Spinal cord (tissue), 10 donors: ENCODE results near the gene SLC17A6. TPM values are rescaled to one million over a fixed set of nuclear protein-coding genes. Genes with fewer than 3 reads are reported as not detected.

Source experiments
- DNase-seq, 6 donors: peaks; one replicate each; pipeline versions ENCODE4 v3.0.0 to v3.0.0-alpha.2; 2013 to 2015; ENCODE audit warnings: low spot score in 6 of 6, low read depth in 4 of 6
- H3K27ac ChIP-seq: one replicate; pipeline ENCODE4 v1.5.1; 2013; ENCODE audit warnings: low read depth, low read length, control low read depth
- H3K27me3 ChIP-seq: one replicate; pipeline ENCODE4 v1.6.1; 2013; ENCODE audit warnings: low read length; ENCODE audit not compliant: control insufficient read depth, insufficient read depth
- H3K36me3 ChIP-seq: one replicate; pipeline ENCODE4 v1.6.1; 2013; ENCODE audit warnings: low read length; ENCODE audit not compliant: control insufficient read depth, insufficient read depth
- H3K4me1 ChIP-seq: one replicate; pipeline ENCODE4 v1.6.1; 2013; ENCODE audit warnings: low read length; ENCODE audit not compliant: control insufficient read depth, insufficient read depth
- H3K4me3 ChIP-seq: one replicate; pipeline ENCODE4 v1.5.1; 2013; ENCODE audit warnings: low read depth, low read length, control low read depth
- H3K9me3 ChIP-seq: one replicate; pipeline ENCODE4 v1.6.1; 2013; ENCODE audit warnings: low read length; ENCODE audit not compliant: control insufficient read depth, insufficient read depth
- WGBS: methylation state at CpG from one replicate; pipeline ENCODE4 v1.1.5; 2013; ENCODE audit warnings: missing lambda C conversion rate; ENCODE audit not compliant: insufficient coverage; 5-methylcytosine and 5-hydroxymethylcytosine counted together
- long read RNA-seq, 4 donors: transcript quantifications; one replicate each; lab custom pipeline, GENCODE V29; 2026
- polyA plus RNA-seq, 2 donors: library from polyadenylated mRNA; unstranded; fragments of 120-200 nt; gene quantifications; one replicate each; pipeline ENCODE4 v1.2.1, GENCODE V29; 2013; ENCODE audit not compliant: insufficient read length in 2 of 2
- total RNA-seq, 2 donors: library from RNA; depleted of rRNA in 1 of 2; stranded (reverse); fragments of 120-200 nt in 1 of 2; fragments of >200 nt in 1 of 2; gene quantifications; one replicate each; pipeline versions ENCODE4 v1.2.3 to v1.2.4, GENCODE V29; 2013 to 2014
- donor health status: healthy.

Gene SLC17A6
- 10 to 100 TPM; 11.2 to 86.9 TPM for total RNA-seq
- polyA plus RNA-seq = 10 to 100 TPM; 46.7 to 57.1 TPM
- long read RNA-seq, donor 1, transcript SLC17A6-201 (12 exons, 3,949 nt) = major isoform, 15 of 22 reads
- long read RNA-seq, donor 1, partial matches to known transcripts = 7 of 22 reads
- long read RNA-seq, donor 1, other reads (novel, unspliced or antisense) = 0 of 22 reads
- long read RNA-seq, donor 2, partial matches to known transcripts = 0 of 3 reads
- long read RNA-seq, donor 2, other reads (novel, unspliced or antisense) = 0 of 3 reads
- long read RNA-seq, donor 3, transcript SLC17A6-201 (12 exons, 3,949 nt) = major isoform, 5 of 5 reads
- long read RNA-seq, donor 3, partial matches to known transcripts = 0 of 5 reads
- long read RNA-seq, donor 3, other reads (novel, unspliced or antisense) = 0 of 5 reads
- long read RNA-seq, donor 4 = 0 reads

DNA sequence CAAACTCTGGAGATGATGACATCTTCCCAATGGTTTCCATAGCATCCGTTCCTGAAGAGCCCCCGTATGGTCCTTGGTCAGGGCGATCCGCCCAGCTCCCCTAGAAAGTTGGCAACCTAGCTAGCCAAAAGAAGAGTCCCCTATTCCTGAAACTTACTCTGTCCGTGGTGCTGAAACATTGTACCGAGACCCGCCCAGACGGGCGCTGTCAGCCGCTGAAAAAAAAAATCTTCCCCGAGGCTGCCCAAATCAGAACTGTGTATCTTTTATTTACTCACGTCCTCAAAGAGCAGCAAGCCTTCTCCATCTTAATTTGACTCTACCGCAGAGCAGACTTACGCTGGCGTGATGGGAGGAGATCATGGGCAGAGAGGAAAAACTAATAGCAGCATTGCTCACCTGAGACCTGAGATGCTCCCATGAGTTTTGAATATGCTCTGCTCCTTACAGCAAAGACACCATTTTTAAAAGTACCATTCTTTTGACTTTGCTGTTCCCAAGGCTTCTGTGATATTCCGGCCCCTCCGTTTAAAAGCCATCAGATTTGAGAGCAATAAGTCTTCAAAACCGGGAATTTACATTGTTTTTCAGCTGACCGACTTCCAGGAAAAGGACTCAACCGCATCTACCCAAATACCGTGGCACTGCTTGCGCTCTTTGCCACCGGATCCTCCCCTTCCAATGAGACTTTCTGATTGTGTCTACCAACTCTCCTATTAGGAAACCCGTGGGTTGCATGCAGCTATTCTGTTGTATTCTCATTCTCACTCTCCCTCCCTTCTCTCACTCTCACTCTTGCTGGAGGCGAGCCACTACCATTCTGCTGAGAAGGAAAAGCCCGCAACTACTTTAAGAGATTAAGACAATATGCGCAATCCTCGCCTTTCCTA lies at the start of gene SLC17A6:
Gene SLC17A6, plus strand, starts transcription at position 786 of the 890 bp plus-strand sequence. CDS start 153 bp downstream, outside the sequence.
- H3K27me3 ChIP-seq = peaks cover 58% of the 10 kb centered on the region
- H3K27ac ChIP-seq = peak within 1 kb of the TSS; percentile 53
- H3K9me3 ChIP-seq = no peaks in the 10 kb centered on the region
- H3K4me1 ChIP-seq = peaks cover 12% of the 10 kb centered on the region
- 3% methylated on average over 20 of the region's 28 CpGs for WGBS
- H3K36me3 ChIP-seq = no peaks in the 10 kb centered on the region
- DNase-seq = peak in 2 of 6 donors; percentile 82 to 91
- peak within 1 kb of the TSS; percentile 27 for H3K4me3 ChIP-seq

DNA sequence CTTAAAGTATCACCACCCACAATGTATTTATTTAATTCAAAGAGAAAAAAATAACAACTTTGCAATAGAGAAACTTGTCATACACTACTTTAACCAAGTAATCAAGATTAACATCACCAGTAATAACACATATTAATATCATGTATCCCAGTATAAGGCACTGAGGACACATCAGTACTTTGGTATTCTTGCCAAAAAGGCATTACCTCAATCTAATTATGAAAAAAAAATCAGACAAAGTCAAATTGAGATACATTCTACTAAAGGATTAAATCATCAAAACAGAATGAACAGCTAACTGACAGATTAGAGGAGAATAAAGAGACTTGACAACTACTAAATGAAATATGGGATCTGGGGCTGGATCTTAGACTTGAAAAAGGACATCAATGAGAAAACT lies 35.8 kb upstream of the SLC17A6 start:
- no peaks in the 10 kb centered on the region for H3K9me3 ChIP-seq
- H3K4me3 ChIP-seq = no peak overlapping the region
- no peaks in the 10 kb centered on the region for H3K4me1 ChIP-seq
- no peak overlapping the region for H3K27ac ChIP-seq
- H3K36me3 ChIP-seq = no peaks in the 10 kb centered on the region
- H3K27me3 ChIP-seq = no peaks in the 10 kb centered on the region
- DNase-seq = no peak

- Histone ChIP-seq H3K36me3 (no peaks in the 10 kb centered on the region), H3K27me3 (no peaks in the 10 kb centered on the region), H3K27ac (no peak overlapping the region), H3K9me3 (no peaks in the 10 kb centered on the region), H3K4me1 (no peaks in the 10 kb centered on the region), H3K4me3 (no peak overlapping the region)
- DNase-seq = peak; percentile 9 to 87 (median 28)
- 100% methylated on average over 2 of the region's 5 CpGs for WGBS
Observed at GRCh38 chr11:22304337-22304961, 33.7 kb upstream of the SLC17A6 start.

DNA sequence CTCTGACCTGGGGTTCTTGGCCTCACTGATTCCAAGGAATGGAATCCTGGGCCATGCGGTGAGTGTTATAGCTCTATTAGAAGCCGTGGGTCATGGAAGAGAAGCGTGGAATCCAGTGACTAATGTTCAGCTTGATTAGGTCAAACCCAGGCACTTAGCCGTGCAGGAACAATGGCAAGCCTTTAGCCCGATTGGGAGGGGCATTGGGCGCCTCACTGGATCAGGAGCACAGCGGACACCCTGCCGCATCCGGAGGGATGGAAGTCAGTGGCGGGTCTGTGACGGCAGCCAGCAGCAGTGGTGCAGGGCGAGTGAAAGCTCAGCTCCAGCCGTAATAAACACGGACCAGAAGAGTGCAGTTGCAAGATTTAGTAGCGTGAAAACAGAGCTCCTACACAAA lies 20.5 kb upstream of the SLC17A6 start:
- H3K27me3 ChIP-seq = no peaks in the 10 kb centered on the region
- no peak overlapping the region for H3K27ac ChIP-seq
- WGBS = 95% methylated on average over 12 of the region's 15 CpGs
- no peak for DNase-seq
- H3K9me3 ChIP-seq = no peaks in the 10 kb centered on the region
- H3K4me3 ChIP-seq = no peak overlapping the region
- no peaks in the 10 kb centered on the region for H3K36me3 ChIP-seq
- H3K4me1 ChIP-seq = no peaks in the 10 kb centered on the region

- Histone ChIP-seq H3K27me3 (peaks cover 5% of the 10 kb centered on the region), H3K27ac (no peak overlapping the region), H3K4me3 (no peak overlapping the region), H3K36me3 (no peaks in the 10 kb centered on the region), H3K9me3 (no peaks in the 10 kb centered on the region), H3K4me1 (no peaks in the 10 kb centered on the region)
- no CpG with 5 or more reads among the region's 4 CpGs for WGBS
- DNase-seq = peak in 1 of 6 donors; percentile 19
Observed at GRCh38 chr11:22331771-22332170, 6.4 kb upstream of the SLC17A6 start.

GRCh38 chr11:22336587-22336986 lies 1.6 kb upstream of the SLC17A6 start:
- Histone ChIP-seq H3K27me3 (peaks cover 45% of the 10 kb centered on the region), H3K4me1 (peaks cover 10% of the 10 kb centered on the region), H3K9me3 (no peaks in the 10 kb centered on the region), H3K36me3 (no peaks in the 10 kb centered on the region), H3K27ac (no peak overlapping the region), H3K4me3 (no peak overlapping the region)
- DNase-seq = peak in 2 of 6 donors; percentile 7 to 67

GRCh38 chr11:22339611-22340010 lies 1.4 kb downstream of the SLC17A6 start:
- H3K4me3 ChIP-seq = no peak overlapping the region
- peak in 2 of 6 donors; percentile 69 to 81 for DNase-seq
- H3K4me1 ChIP-seq = peaks cover 20% of the 10 kb centered on the region

DNA sequence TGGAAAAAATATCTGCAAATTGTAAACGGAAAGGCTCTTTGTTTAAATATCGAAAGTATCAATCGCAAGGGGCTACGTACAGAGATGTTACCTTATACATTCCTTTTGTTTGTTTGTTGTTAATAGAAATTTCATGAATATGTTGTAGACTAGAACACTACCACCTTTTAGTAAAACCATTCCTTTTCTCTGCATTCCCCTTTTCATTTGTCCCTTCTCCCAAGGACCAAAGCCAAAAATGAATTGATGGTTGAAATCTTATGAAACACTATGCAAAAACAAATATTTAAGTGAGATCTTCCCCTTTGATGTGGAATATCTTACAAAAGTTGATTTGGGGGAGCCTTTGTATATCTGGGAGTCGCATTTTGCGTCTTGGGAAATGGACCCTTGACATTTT lies 2.1 kb downstream of the SLC17A6 start:
- no peak for DNase-seq
- peaks cover 20% of the 10 kb centered on the region for H3K4me1 ChIP-seq
- 15% methylated on average over 2 of the region's 6 CpGs for WGBS
- H3K27me3 ChIP-seq = peaks cover 74% of the 10 kb centered on the region
- H3K27ac ChIP-seq = no peak overlapping the region
- H3K36me3 ChIP-seq = no peaks in the 10 kb centered on the region
- no peaks in the 10 kb centered on the region for H3K9me3 ChIP-seq
- peak overlapping the region; percentile 26 for H3K4me3 ChIP-seq

More at GRCh38 chr11:22339611-22340010, 1.4 kb downstream of the SLC17A6 start:
- H3K36me3 ChIP-seq = no peaks in the 10 kb centered on the region
- WGBS = 9% methylated on average over 5 of the region's 9 CpGs
- peaks cover 74% of the 10 kb centered on the region for H3K27me3 ChIP-seq
- peak overlapping the region; percentile 13 for H3K27ac ChIP-seq
- no peaks in the 10 kb centered on the region for H3K9me3 ChIP-seq
